ENCODE data around the gene USP34.

USP34 gene

GRCh38 chr2:61283443-61284160 lies 187.3 kb downstream of the USP34 start:
- peaks cover 0 to 8% of the 10 kb centered on the region in 2 donors for H3K4me1 ChIP-seq (ENCODE audit: control insufficient read depth in 2 of 2, insufficient read depth in 2 of 2, low read length in 2 of 2)
- no peaks in the 10 kb centered on the region for H3K27me3 ChIP-seq (ENCODE audit: control insufficient read depth in 2 of 2, insufficient read depth in 2 of 2, low read length in 2 of 2)
- H3K36me3 ChIP-seq (ENCODE audit: control insufficient read depth in 2 of 2, insufficient read depth in 2 of 2, low read length in 2 of 2): peaks cover 4 to 19% of the 10 kb centered on the region in 2 donors
- H3K9me3 ChIP-seq (ENCODE audit: control insufficient read depth in 2 of 2, low read length in 2 of 2): no peaks in the 10 kb centered on the region
- no peak overlapping the region for H3K9ac ChIP-seq (ENCODE audit: low read depth in 1 of 2, low read length in 2 of 2)
- H3K4me3 ChIP-seq (ENCODE audit: low read length in 2 of 2): no peak overlapping the region
- H3K27ac ChIP-seq (ENCODE audit: low read depth in 2 of 2, low read length in 2 of 2): no peak overlapping the region

GRCh38 chr2:61282104-61282590 lies 188.7 kb downstream of the USP34 start:
- Histone ChIP-seq H3K9ac (ENCODE audit: low read depth in 1 of 2, low read length in 2 of 2) (no peak overlapping the region), H3K27me3 (ENCODE audit: control insufficient read depth in 2 of 2, insufficient read depth in 2 of 2, low read length in 2 of 2) (no peaks in the 10 kb centered on the region), H3K4me3 (ENCODE audit: low read length in 2 of 2) (no peak overlapping the region), H3K4me1 (ENCODE audit: control insufficient read depth in 2 of 2, insufficient read depth in 2 of 2, low read length in 2 of 2) (peaks cover 0 to 2% of the 10 kb centered on the region in 2 donors), H3K9me3 (ENCODE audit: control insufficient read depth in 2 of 2, low read length in 2 of 2) (no peaks in the 10 kb centered on the region), H3K36me3 (ENCODE audit: control insufficient read depth in 2 of 2, insufficient read depth in 2 of 2, low read length in 2 of 2) (peaks cover 13 to 28% of the 10 kb centered on the region in 2 donors), H3K27ac (ENCODE audit: low read depth in 2 of 2, low read length in 2 of 2) (no peak overlapping the region)

DNA sequence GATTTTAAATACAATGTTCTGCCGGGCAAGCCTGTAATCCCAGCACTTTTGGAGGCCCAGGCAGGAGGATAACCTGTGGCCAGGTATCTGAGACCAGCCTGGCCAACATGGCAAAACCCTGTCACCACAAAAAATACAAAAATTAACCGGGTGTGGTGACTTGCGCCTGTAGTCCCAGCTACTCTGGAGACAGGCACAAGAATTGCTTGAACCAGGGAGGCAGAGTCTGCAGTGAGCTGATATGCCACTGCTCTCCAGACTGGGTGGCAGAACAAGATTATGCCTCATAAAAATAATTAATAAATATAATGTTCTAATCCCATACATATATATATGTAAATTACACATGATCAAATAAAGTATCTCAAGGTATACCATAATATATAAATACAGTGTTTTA lies 189.6 kb downstream of the USP34 start:
- Histone ChIP-seq H3K9ac (ENCODE audit: low read depth in 1 of 2, low read length in 2 of 2) (no peak overlapping the region), H3K27ac (ENCODE audit: low read depth in 2 of 2, low read length in 2 of 2) (no peak overlapping the region), H3K4me1 (ENCODE audit: control insufficient read depth in 2 of 2, insufficient read depth in 2 of 2, low read length in 2 of 2) (no peaks in the 10 kb centered on the region), H3K36me3 (ENCODE audit: control insufficient read depth in 2 of 2, insufficient read depth in 2 of 2, low read length in 2 of 2) (peaks cover 14 to 31% of the 10 kb centered on the region in 2 donors), H3K9me3 (ENCODE audit: control insufficient read depth in 2 of 2, low read length in 2 of 2) (no peaks in the 10 kb centered on the region), H3K27me3 (ENCODE audit: control insufficient read depth in 2 of 2, insufficient read depth in 2 of 2, low read length in 2 of 2) (no peaks in the 10 kb centered on the region), H3K4me3 (ENCODE audit: low read length in 2 of 2) (no peak overlapping the region)

GRCh38 chr2:61277756-61278155 lies 193.1 kb downstream of the USP34 start:
- H3K36me3 ChIP-seq (ENCODE audit: control insufficient read depth in 2 of 2, insufficient read depth in 2 of 2, low read length in 2 of 2): peaks cover 14 to 42% of the 10 kb centered on the region in 2 donors
- H3K27ac ChIP-seq (ENCODE audit: low read depth in 2 of 2, low read length in 2 of 2): no peak overlapping the region
- no peaks in the 10 kb centered on the region for H3K4me1 ChIP-seq (ENCODE audit: control insufficient read depth in 2 of 2, insufficient read depth in 2 of 2, low read length in 2 of 2)
- H3K9me3 ChIP-seq (ENCODE audit: control insufficient read depth in 2 of 2, low read length in 2 of 2): no peaks in the 10 kb centered on the region
- no peak overlapping the region for H3K9ac ChIP-seq (ENCODE audit: low read depth in 1 of 2, low read length in 2 of 2)
- H3K27me3 ChIP-seq (ENCODE audit: control insufficient read depth in 2 of 2, insufficient read depth in 2 of 2, low read length in 2 of 2): no peaks in the 10 kb centered on the region
- no peak overlapping the region for H3K4me3 ChIP-seq (ENCODE audit: low read length in 2 of 2)

GRCh38 chr2:61275575-61276184 lies 195.2 kb downstream of the USP34 start:
- H3K27ac ChIP-seq (ENCODE audit: low read depth in 2 of 2, low read length in 2 of 2): no peak overlapping the region
- no peaks in the 10 kb centered on the region for H3K27me3 ChIP-seq (ENCODE audit: control insufficient read depth in 2 of 2, insufficient read depth in 2 of 2, low read length in 2 of 2)
- H3K9me3 ChIP-seq (ENCODE audit: control insufficient read depth in 2 of 2, low read length in 2 of 2): no peaks in the 10 kb centered on the region
- H3K4me1 ChIP-seq (ENCODE audit: control insufficient read depth in 2 of 2, insufficient read depth in 2 of 2, low read length in 2 of 2): no peaks in the 10 kb centered on the region
- H3K4me3 ChIP-seq (ENCODE audit: low read length in 2 of 2): no peak overlapping the region
- peaks cover 14 to 32% of the 10 kb centered on the region in 2 donors for H3K36me3 ChIP-seq (ENCODE audit: control insufficient read depth in 2 of 2, insufficient read depth in 2 of 2, low read length in 2 of 2)
- H3K9ac ChIP-seq (ENCODE audit: low read depth in 1 of 2, low read length in 2 of 2): no peak overlapping the region

DNA sequence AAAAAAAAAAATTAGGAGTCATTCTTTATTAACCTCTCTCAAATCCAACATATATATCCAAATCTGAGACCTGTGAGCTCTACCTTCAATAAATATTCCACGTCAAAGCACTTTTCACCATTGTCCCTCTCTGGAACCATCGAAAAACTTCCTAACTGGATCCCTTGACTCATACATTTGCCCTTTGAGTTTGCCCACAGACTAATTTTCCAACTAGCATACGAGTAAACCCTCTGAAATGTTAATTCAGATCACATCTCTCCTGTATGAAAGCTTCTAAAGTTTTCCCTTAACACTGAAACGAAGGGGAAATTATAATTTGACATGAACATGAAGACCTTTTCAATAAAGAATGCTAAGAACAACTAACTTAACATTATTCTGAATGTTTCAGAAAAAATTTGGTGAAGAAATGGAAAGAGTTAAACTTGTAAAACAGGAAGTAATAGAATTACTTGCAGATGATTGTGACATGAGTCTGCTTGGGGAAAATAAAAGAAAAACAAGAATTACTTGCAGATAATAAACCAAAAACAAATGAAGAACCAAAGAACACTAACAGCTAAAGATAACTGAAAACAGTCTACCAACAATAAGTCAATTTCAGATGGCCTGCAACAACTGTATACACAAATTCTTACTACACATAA lies 198.3 kb downstream of the USP34 start:
- Histone ChIP-seq H3K27me3 (ENCODE audit: control insufficient read depth in 2 of 2, insufficient read depth in 2 of 2, low read length in 2 of 2) (no peaks in the 10 kb centered on the region), H3K9ac (ENCODE audit: low read depth in 1 of 2, low read length in 2 of 2) (no peak overlapping the region), H3K27ac (ENCODE audit: low read depth in 2 of 2, low read length in 2 of 2) (no peak overlapping the region), H3K4me3 (ENCODE audit: low read length in 2 of 2) (no peak overlapping the region), H3K36me3 (ENCODE audit: control insufficient read depth in 2 of 2, insufficient read depth in 2 of 2, low read length in 2 of 2) (peaks cover 11 to 22% of the 10 kb centered on the region in 2 donors), H3K9me3 (ENCODE audit: control insufficient read depth in 2 of 2, low read length in 2 of 2) (no peaks in the 10 kb centered on the region), H3K4me1 (ENCODE audit: control insufficient read depth in 2 of 2, insufficient read depth in 2 of 2, low read length in 2 of 2) (no peaks in the 10 kb centered on the region)

- H3K4me3 ChIP-seq (ENCODE audit: low read length in 2 of 2): no peak overlapping the region
- H3K9ac ChIP-seq (ENCODE audit: low read depth in 1 of 2, low read length in 2 of 2): no peak overlapping the region
- no peaks in the 10 kb centered on the region for H3K9me3 ChIP-seq (ENCODE audit: control insufficient read depth in 2 of 2, low read length in 2 of 2)
- H3K36me3 ChIP-seq (ENCODE audit: control insufficient read depth in 2 of 2, insufficient read depth in 2 of 2, low read length in 2 of 2): peaks cover 14 to 21% of the 10 kb centered on the region in 2 donors
- no peak overlapping the region for H3K27ac ChIP-seq (ENCODE audit: low read depth in 2 of 2, low read length in 2 of 2)
- no peaks in the 10 kb centered on the region for H3K27me3 ChIP-seq (ENCODE audit: control insufficient read depth in 2 of 2, insufficient read depth in 2 of 2, low read length in 2 of 2)
- no peaks in the 10 kb centered on the region for H3K4me1 ChIP-seq (ENCODE audit: control insufficient read depth in 2 of 2, insufficient read depth in 2 of 2, low read length in 2 of 2)
Measured at GRCh38 chr2:61268249-61268648, 202.6 kb downstream of the USP34 start.

DNA sequence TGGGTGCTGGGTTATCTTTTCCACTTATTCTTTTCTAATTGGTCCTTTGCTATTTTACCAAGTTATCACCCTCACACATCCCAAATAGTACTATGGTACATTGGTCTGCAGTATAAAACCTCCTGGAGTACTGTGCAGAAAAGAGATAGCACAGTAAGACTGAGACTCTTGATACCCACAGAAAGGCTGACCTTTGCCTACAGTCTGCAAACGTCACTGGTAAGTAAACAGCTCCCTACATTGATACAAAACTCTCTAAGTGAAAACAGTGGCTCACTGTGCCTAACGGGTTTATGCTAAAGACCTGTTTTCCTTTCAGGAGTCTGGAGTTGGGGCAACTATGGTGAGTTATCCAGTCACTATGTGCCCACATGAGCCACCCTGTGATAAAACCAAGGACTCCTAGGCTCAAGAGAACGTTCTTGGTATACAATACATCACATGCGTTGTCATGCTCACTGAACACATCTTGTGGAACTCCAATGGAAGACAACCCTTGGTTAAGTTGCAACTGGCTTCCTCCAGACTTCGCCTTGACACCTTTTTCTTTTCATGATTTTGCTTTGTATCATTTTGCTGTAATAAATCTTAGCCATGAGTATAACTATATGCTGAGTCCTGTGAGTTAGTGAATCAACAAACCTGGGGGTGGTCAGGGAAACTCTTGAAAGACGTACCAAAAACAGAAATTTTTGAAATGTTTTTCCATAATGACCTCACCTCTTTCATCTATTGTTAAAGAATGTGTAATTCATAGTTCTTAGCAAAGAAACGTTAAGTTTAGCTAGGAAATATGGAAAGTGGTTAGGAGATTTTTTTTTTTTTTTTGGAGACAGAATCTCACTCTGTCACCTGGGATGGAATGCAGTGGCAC lies 204.0 kb downstream of the USP34 start:
- H3K36me3 ChIP-seq (ENCODE audit: control insufficient read depth in 2 of 2, insufficient read depth in 2 of 2, low read length in 2 of 2): peaks cover 17 to 21% of the 10 kb centered on the region in 2 donors
- no peak overlapping the region for H3K9ac ChIP-seq (ENCODE audit: low read depth in 1 of 2, low read length in 2 of 2)
- no peak overlapping the region for H3K4me3 ChIP-seq (ENCODE audit: low read length in 2 of 2)
- H3K27ac ChIP-seq (ENCODE audit: low read depth in 2 of 2, low read length in 2 of 2): no peak overlapping the region
- no peaks in the 10 kb centered on the region for H3K27me3 ChIP-seq (ENCODE audit: control insufficient read depth in 2 of 2, insufficient read depth in 2 of 2, low read length in 2 of 2)
- H3K4me1 ChIP-seq (ENCODE audit: control insufficient read depth in 2 of 2, insufficient read depth in 2 of 2, low read length in 2 of 2): no peaks in the 10 kb centered on the region
- no peaks in the 10 kb centered on the region for H3K9me3 ChIP-seq (ENCODE audit: control insufficient read depth in 2 of 2, low read length in 2 of 2)

- H3K4me3 ChIP-seq (ENCODE audit: low read length in 2 of 2): no peak overlapping the region
- H3K4me1 ChIP-seq (ENCODE audit: control insufficient read depth in 2 of 2, insufficient read depth in 2 of 2, low read length in 2 of 2): no peaks in the 10 kb centered on the region
- H3K36me3 ChIP-seq (ENCODE audit: control insufficient read depth in 2 of 2, insufficient read depth in 2 of 2, low read length in 2 of 2): peaks cover 19 to 21% of the 10 kb centered on the region in 2 donors
- no peaks in the 10 kb centered on the region for H3K27me3 ChIP-seq (ENCODE audit: control insufficient read depth in 2 of 2, insufficient read depth in 2 of 2, low read length in 2 of 2)
- no peaks in the 10 kb centered on the region for H3K9me3 ChIP-seq (ENCODE audit: control insufficient read depth in 2 of 2, low read length in 2 of 2)
- no peak overlapping the region for H3K9ac ChIP-seq (ENCODE audit: low read depth in 1 of 2, low read length in 2 of 2)
- no peak overlapping the region for H3K27ac ChIP-seq (ENCODE audit: low read depth in 2 of 2, low read length in 2 of 2)
Measured at GRCh38 chr2:61263830-61264229, 207.1 kb downstream of the USP34 start.
